IMR-90 (cell line): ENCODE data around the gene ALOX12B. TPM values are rescaled to one million over a fixed set of nuclear protein-coding genes. Genes with fewer than 3 reads are reported as not detected.

Source experiments
- ATAC-seq: fragments of 200-7000 bp; cut with Tn5 transposase; 2 replicates; pipeline ENCODE4 v1.9.1; 2020; ENCODE audit warnings: low read depth, mild to moderate bottlenecking, moderate library complexity
- Bru-seq: library from RNA; stranded (reverse); fragments of 400-500 nt; gene quantifications from one replicate; lab custom pipeline; 2021; lab: Mats Ljungman, UMichigan
- BruChase-seq, 2 experiments: library from RNA; stranded (reverse); fragments of 400-500 nt; gene quantifications; one replicate each; lab custom pipeline; 2021; lab: Mats Ljungman, UMichigan
- BruUV-seq: library from RNA; stranded (reverse); fragments of 400-500 nt; replicated peaks from 2 replicates; lab custom pipeline; 2021; lab: Mats Ljungman, UMichigan
- CTCF ChIA-PET: fragments of 300-600 bp; formaldehyde crosslinking; extraction: SDS; loops from one replicate; lab custom pipeline; 2021; ENCODE audit warnings: antibody characterized with exemption; lab: Yijun Ruan, JAX
- POLR2A ChIA-PET: fragments of 300-600 bp; sonication (Branson Sonifier 250); formaldehyde crosslinking; loops from one replicate; lab custom pipeline; 2022; ENCODE audit warnings: antibody characterized with exemption; ENCODE audit not compliant: unreplicated experiment; lab: Charles Lee
- DNase-seq: peaks from one replicate; pipeline ENCODE4 v3.0.0; 2013
- H2AFZ ChIP-seq: replicated peaks from 2 replicates; pipeline ENCODE3; 2013; ENCODE audit warnings: low read length, mild to moderate bottlenecking; ENCODE audit not compliant: poor library complexity
- H2AK5ac ChIP-seq: 2 replicates; pipeline ENCODE4 v1.6.1; 2013; ENCODE audit warnings: low read depth, low read length, inconsistent platforms
- H2AK9ac ChIP-seq: replicated peaks from 2 replicates; pipeline ENCODE3; 2013; ENCODE audit warnings: mild to moderate bottlenecking, low read depth, low read length, moderate library complexity; ENCODE audit not compliant: poor library complexity
- H2BK120ac ChIP-seq: 2 replicates; pipeline ENCODE4 v1.6.1; 2013; ENCODE audit warnings: low read depth, low read length, inconsistent platforms
- H2BK15ac ChIP-seq: 3 replicates; pipeline ENCODE4 v1.6.1; 2013; ENCODE audit warnings: low read depth, low read length, inconsistent platforms
- H2BK20ac ChIP-seq: 2 replicates; pipeline ENCODE4 v1.6.1; 2013; ENCODE audit warnings: low read depth, mild to moderate bottlenecking, inconsistent platforms, low read length, moderate library complexity
- H2BK5ac ChIP-seq: 2 replicates; pipeline ENCODE4 v1.6.1; 2013; ENCODE audit warnings: mild to moderate bottlenecking, low read depth, low read length, inconsistent platforms; ENCODE audit not compliant: poor library complexity, severe bottlenecking
- H3K14ac ChIP-seq: replicated peaks from 2 replicates; pipeline ENCODE4 v1.6.1; 2013; ENCODE audit warnings: low read depth, low read length, inconsistent platforms
- H3K18ac ChIP-seq: 2 replicates; pipeline ENCODE4 v1.6.1; 2013; ENCODE audit warnings: low read depth, low read length, control low read depth
- H3K23ac ChIP-seq: 2 replicates; pipeline ENCODE4 v1.6.1; 2013; ENCODE audit warnings: low read depth, low read length, inconsistent platforms
- H3K27ac ChIP-seq: 2 replicates; pipeline ENCODE4 v1.5.1; 2013; ENCODE audit warnings: mild to moderate bottlenecking, control low read depth, low read length; ENCODE audit not compliant: insufficient read depth
- H3K27me3 ChIP-seq: 2 replicates; pipeline ENCODE4 v1.6.1; 2013; ENCODE audit warnings: low read length; ENCODE audit not compliant: control insufficient read depth, insufficient read depth
- H3K36me3 ChIP-seq: 2 replicates; pipeline ENCODE4 v1.6.1; 2013; ENCODE audit warnings: low read length, mixed read lengths; ENCODE audit not compliant: control insufficient read depth, insufficient read depth
- H3K4ac ChIP-seq: 2 replicates; pipeline ENCODE4 v1.6.1; 2013; ENCODE audit warnings: low read depth, low read length, inconsistent platforms
- H3K4me1 ChIP-seq: 2 replicates; pipeline ENCODE4 v1.6.1; 2013; ENCODE audit warnings: low read length, mixed read lengths; ENCODE audit not compliant: control insufficient read depth, insufficient read depth
- H3K4me2 ChIP-seq: 2 replicates; pipeline ENCODE4 v1.6.1; 2013; ENCODE audit warnings: low read depth, mild to moderate bottlenecking, control low read depth, low read length, moderate library complexity
- H3K4me3 ChIP-seq: 2 replicates; pipeline ENCODE4 v1.5.1; 2013; ENCODE audit warnings: low read depth, mild to moderate bottlenecking, control low read depth, low read length, moderate library complexity; ENCODE audit not compliant: insufficient read depth
- H3K56ac ChIP-seq: 2 replicates; pipeline ENCODE4 v1.6.1; 2013; ENCODE audit warnings: low read length, inconsistent platforms; ENCODE audit not compliant: insufficient read depth; ENCODE audit errors: extremely low read depth
- H3K79me1 ChIP-seq, 2 experiments: 2 replicates each; pipeline ENCODE4 v1.6.1; 2013; ENCODE audit warnings: low read length in 2 of 2, inconsistent platforms in 1 of 2, low read depth in 1 of 2
- H3K9ac ChIP-seq: 2 replicates; pipeline ENCODE4 v1.6.1; 2013; ENCODE audit warnings: low read depth, low read length, control low read depth
- H3K9me1 ChIP-seq: 2 replicates; pipeline ENCODE4 v1.6.1; 2013; ENCODE audit warnings: low read length, inconsistent platforms; ENCODE audit not compliant: insufficient read depth
- H3K9me3 ChIP-seq: 2 replicates; pipeline ENCODE4 v1.6.1; 2013; ENCODE audit warnings: low read length; ENCODE audit not compliant: control insufficient read depth, insufficient read depth
- H4K20me1 ChIP-seq: 2 replicates; pipeline ENCODE4 v1.6.1; 2013; ENCODE audit warnings: low read length, inconsistent platforms; ENCODE audit not compliant: insufficient read depth
- H4K5ac ChIP-seq: 2 replicates; pipeline ENCODE4 v1.6.1; 2013; ENCODE audit warnings: mild to moderate bottlenecking, low read depth, low read length, control low read depth
- H4K8ac ChIP-seq, 2 experiments: 2 replicates each; pipeline ENCODE4 v1.6.1; 2013; ENCODE audit warnings: low read depth in 2 of 2, low read length in 2 of 2, control low read depth in 1 of 2, inconsistent platforms in 1 of 2
- H4K91ac ChIP-seq: 2 replicates; pipeline ENCODE4 v1.6.1; 2013; ENCODE audit warnings: low read depth, low read length, inconsistent platforms; ENCODE audit not compliant: insufficient read depth
- BHLHE40 ChIP-seq: fragments of 150-350 bp; IDR thresholded peaks from 2 replicates; pipeline ENCODE4 v1.6.1; 2016; ENCODE audit warnings: mild to moderate bottlenecking, low read depth, low read length
- CEBPB ChIP-seq: IDR thresholded peaks from 2 replicates; pipeline ENCODE4 v1.6.1; 2012; ENCODE audit warnings: low read depth, low read length, improper control_type of control experiment
- CTCF ChIP-seq: conservative IDR thresholded peaks from 2 replicates; pipeline ENCODE4 v1.5.1; 2012; ENCODE audit warnings: mild to moderate bottlenecking, low read depth, low read length, improper control_type of control experiment
- ELK1 ChIP-seq: fragments of 150-350 bp; IDR thresholded peaks from 2 replicates; pipeline ENCODE4 v1.6.1; 2016; ENCODE audit warnings: low read depth, mild to moderate bottlenecking, low read length, moderate library complexity, borderline replicate concordance
- FOS ChIP-seq: fragments of 150-350 bp; IDR thresholded peaks from 2 replicates; pipeline ENCODE4 v1.6.1; 2016; ENCODE audit warnings: low read depth, low read length
- MAZ ChIP-seq: IDR thresholded peaks from 2 replicates; pipeline ENCODE4 v1.6.1; 2012; ENCODE audit warnings: low read depth, mild to moderate bottlenecking, low read length, improper control_type of control experiment, moderate library complexity, borderline replicate concordance
- MXI1 ChIP-seq: IDR thresholded peaks from 2 replicates; pipeline ENCODE4 v1.6.1; 2012; ENCODE audit warnings: low read depth, mild to moderate bottlenecking, low read length, moderate library complexity, borderline replicate concordance
- NFE2L2 ChIP-seq: fragments of 150-350 bp; IDR thresholded peaks from 2 replicates; pipeline ENCODE4 v1.6.1; 2016; ENCODE audit warnings: low read depth, mild to moderate bottlenecking, low read length
- POLR2A ChIP-seq: IDR thresholded peaks from 2 replicates; pipeline ENCODE4 v1.6.1; 2012; ENCODE audit warnings: mild to moderate bottlenecking, low read depth, low read length
- RAD21 ChIP-seq: IDR thresholded peaks from 2 replicates; pipeline ENCODE4 v1.6.1; 2012; ENCODE audit warnings: low read length, improper control_type of control experiment
- RFX5 ChIP-seq: IDR thresholded peaks from 2 replicates; pipeline ENCODE4 v1.8.0; 2012; ENCODE audit warnings: low read depth, mild to moderate bottlenecking, low read length, moderate library complexity
- SMC3 ChIP-seq: fragments of 150-350 bp; IDR thresholded peaks from 2 replicates; pipeline ENCODE4 v1.6.1; 2016; ENCODE audit warnings: low read depth, mild to moderate bottlenecking, antibody characterized with exemption, low read length, moderate library complexity
- USF2 ChIP-seq: fragments of 150-350 bp; IDR thresholded peaks from 2 replicates; pipeline ENCODE4 v1.6.1; 2017; ENCODE audit warnings: mild to moderate bottlenecking, antibody characterized with exemption, low read length, low read depth
- WGBS, 2 experiments: methylation state at CpG; one replicate each; pipeline versions ENCODE4 v1.1.5 to v1.1.7; 2013; ENCODE audit warnings: missing lambda C conversion rate in 2 of 2; ENCODE audit not compliant: insufficient read length in 1 of 2; ENCODE audit errors: extremely low coverage in 2 of 2; 5-methylcytosine and 5-hydroxymethylcytosine counted together
- dilution Hi-C: fragments of 300-500 bp; cut with HindIII; formaldehyde crosslinking; loops from one replicate; pipeline ENCODE4 v1.14.3; 2018; ENCODE audit warnings: low sequenced_read_pairs; ENCODE audit not compliant: unreplicated experiment
- in situ Hi-C: fragments of 300-500 bp; cut with MboI; formaldehyde crosslinking; loops from 3 replicates; pipeline ENCODE4 v1.14.3; 2019; ENCODE audit warnings: low sequenced_read_pairs, inconsistent platforms, mixed read lengths
- intact Hi-C: fragments of 100-400 bp; cut with micrococcal nuclease; formaldehyde crosslinking; loops from 2 replicates; pipeline ENCODE4 v1.10.0; 2022
- long read RNA-seq: library from polyadenylated mRNA; unstranded; transcript quantifications from one replicate; pipeline ENCODE4 v2.0.0, GENCODE V29; 2021; ENCODE audit not compliant: unreplicated experiment
- polyA plus RNA-seq, 3 experiments: library from polyadenylated mRNA; depleted of rRNA; stranded (reverse); fragments of >200 nt; gene quantifications; 2 replicates each; pipeline ENCODE4 v1.2.3, GENCODE V29; 2012; ENCODE audit warnings: low replicate concordance in 1 of 3
- total RNA-seq: library from RNA; depleted of rRNA; stranded (reverse); fragments of >200 nt; gene quantifications from 2 replicates; pipeline ENCODE4 v1.2.3, GENCODE V29; 2012; rRNA removed

Gene ALOX12B
- total RNA-seq (not detected in 2 replicates), polyA plus RNA-seq (2012; rRNA removed) (not detected in 2 replicates), Bru-seq, nascent RNA (not detected), BruChase-seq, experiment 1, labeled RNA remaining after a 6-hour chase (not detected), BruChase-seq, experiment 2, labeled RNA remaining after a 2-hour chase (not detected)
- not detected in 2 replicates for polyA plus RNA-seq (2012; cell fraction: cytosol; rRNA removed)
- not detected in 2 replicates for polyA plus RNA-seq (2012; cell fraction: nucleus; rRNA removed; ENCODE audit: low replicate concordance)
- long read RNA-seq = 0 reads

GRCh38 chr17:8087075-8087951 is at the start of gene ALOX12B:
TSS of gene ALOX12B (minus strand) at chr17:8087716. CDS start at chr17:8087442, 274 bp downstream.
- no peak within 1 kb of the TSS for H4K5ac ChIP-seq
- CTCF ChIA-PET = no interaction called here
- TF ChIP-seq CEBPB (no peak), NFE2L2 (no peak), SMC3 (no peak), RFX5 (no peak), FOS (no peak), MXI1 (no peak), CTCF (no peak), MAZ (no peak), BHLHE40 (no peak), RAD21 (no peak), ELK1 (no peak), USF2 (no peak), POLR2A (no peak)

More at GRCh38 chr17:8087075-8087951, at the start of gene ALOX12B:
- Histone ChIP-seq H3K9ac (no peak within 1 kb of the TSS), H3K14ac (no peak within 1 kb of the TSS), H2BK20ac (no peak within 1 kb of the TSS), H3K9me3 (no peaks in the 10 kb centered on the region), H3K27ac (no peak within 1 kb of the TSS), H2AFZ (no peak within 1 kb of the TSS), H3K4ac (no peak within 1 kb of the TSS), H3K18ac (no peak within 1 kb of the TSS), H4K91ac (no peak within 1 kb of the TSS), H4K20me1 (no peaks in the 10 kb centered on the region), H4K8ac (no peak within 1 kb of the TSS), H3K9me1 (no peaks in the 10 kb centered on the region), H3K4me2 (no peak within 1 kb of the TSS), H3K4me3 (no peak within 1 kb of the TSS), H2BK5ac (no peak within 1 kb of the TSS), H2BK120ac (no peak within 1 kb of the TSS), H3K23ac (no peak within 1 kb of the TSS), H3K56ac (no peak within 1 kb of the TSS), H2AK5ac (no peak within 1 kb of the TSS), H2AK9ac (no peak within 1 kb of the TSS), H3K27me3 (peaks cover 75% of the 10 kb centered on the region), H3K4me1 (no peaks in the 10 kb centered on the region), H2BK15ac (no peak within 1 kb of the TSS), H3K79me1 (no peaks in the 10 kb centered on the region), H3K36me3 (no peaks in the 10 kb centered on the region)
- WGBS, 2 experiments = 57% methylated on average over 9 of the region's 20 CpGs; no CpG with 5 or more reads in 1 of the 2 experiments
- POLR2A ChIA-PET = no interaction called here
- dilution Hi-C loops = no loop called here
- BruUV-seq = no TSS peak
- ATAC-seq (no peak), DNase-seq (no peak)
- in situ Hi-C loops = loop anchor here (25.0 kb wide), 2 partner anchors 225 to 675 kb away; partner anchors contain the start of genes ARHGEF15 and SPDYE4
- intact Hi-C loops = no loop called here
